Body of pancreas (tissue), 4 donors: ENCODE measurements around the gene XRCC4.

Source experiments
- CTCF ChIP-seq, 7 experiments: fragments of 450-650 bp in 4 of 7; fragments of 200-600 bp in 3 of 7; sonication (generic) in 3 of 7; IDR thresholded peaks; one replicate each; pipeline ENCODE4 v1.5.1; 2016 to 2019; ENCODE audit warnings: antibody characterized with exemption in 7 of 7
- POLR2A ChIP-seq, 3 donors: fragments of 450-650 bp; IDR thresholded peaks; one replicate each; pipeline ENCODE4 v1.6.1; 2016; ENCODE audit warnings: antibody characterized with exemption in 3 of 3, mild to moderate bottlenecking in 2 of 3

- no peak for TF ChIP-seq CTCF (IDR thresholded peaks at IDR 0.05)
- no peak for TF ChIP-seq POLR2A (IDR thresholded peaks at IDR 0.05)
These were observed 193.0 kb downstream of the XRCC4 start for GRCh38 chr5:83270311-83270710.
